ENCODE measurements around the gene PLPP7.

GRCh38 chr9:131275332-131276093 lies 14.0 kb upstream of the PLPP7 start:
- TF ChIP-seq CTCF (IDR thresholded peaks at IDR 0.05) (peak; percentile 51), EZH2 (IDR thresholded peaks at IDR 0.05) (no peak)

Measured in neural progenitor cell (in vitro differentiated cells).